Kidney (tissue), 14 donors: ENCODE results near the gene ACVR1B. TPM values are rescaled to one million over a fixed set of nuclear protein-coding genes. Genes with fewer than 3 reads are reported as not detected.

Experiments used
- DNase-seq, 5 donors: peaks; one replicate each; pipeline ENCODE4 v3.0.0-alpha.2; 2013 to 2020
- FAIRE-seq: peaks from 2 replicates; lab custom pipeline; 2012; peaks lifted over from hg19 to GRCh38; lab: Jason Lieb, UNC
- H3K27ac ChIP-seq, 2 donors: one replicate each; pipeline ENCODE4 v1.7.0; 2013; ENCODE audit warnings: low read depth in 2 of 2, low read length in 2 of 2, inconsistent platforms in 1 of 2
- H3K27me3 ChIP-seq: one replicate; pipeline ENCODE4 v1.7.1; 2013; ENCODE audit warnings: low read length, inconsistent platforms; ENCODE audit not compliant: control insufficient read depth, insufficient read depth
- H3K36me3 ChIP-seq, 3 donors: one replicate each; pipeline versions ENCODE4 v1.7.0 to v1.7.1; 2013; ENCODE audit warnings: low read length in 3 of 3, control low read depth in 1 of 3, inconsistent platforms in 1 of 3; ENCODE audit not compliant: insufficient read depth in 3 of 3, control insufficient read depth in 2 of 3
- H3K4me1 ChIP-seq, 3 donors: one replicate each; pipeline versions ENCODE4 v1.7.0 to v1.7.1; 2013; ENCODE audit warnings: low read length in 3 of 3, inconsistent platforms in 1 of 3, low read depth in 1 of 3; ENCODE audit not compliant: control insufficient read depth in 2 of 3, insufficient read depth in 2 of 3
- H3K4me3 ChIP-seq, 3 donors: one replicate each; pipeline versions ENCODE4 v1.7.0 to v1.8.1; 2013; ENCODE audit warnings: low read length in 3 of 3, control low read depth in 1 of 3, inconsistent platforms in 1 of 3
- H3K9ac ChIP-seq, 3 donors: one replicate each; pipeline versions ENCODE4 v1.7.0 to v1.7.1; 2013; ENCODE audit warnings: low read length in 3 of 3, control low read depth in 1 of 3, inconsistent platforms in 1 of 3
- H3K9me3 ChIP-seq, 3 donors: one replicate each; pipeline versions ENCODE4 v1.7.0 to v1.7.1; 2013; ENCODE audit warnings: low read length in 3 of 3, control low read depth in 1 of 3, inconsistent platforms in 1 of 3; ENCODE audit not compliant: control insufficient read depth in 2 of 3, insufficient read depth in 1 of 3
- intact Hi-C: fragments of 100-400 bp; cut with DNase I; formaldehyde crosslinking; loops from one replicate; pipeline ENCODE4 v1.11.1; 2022
- polyA plus RNA-seq: library from polyadenylated mRNA; stranded (reverse); fragments of 350-450 nt; fragmentation: Illumina TruSeq; extraction: RNeasy Lipid Tissue Mini Kit (QIAGEN cat#74804); gene quantifications from one replicate; pipeline ENCODE4 v1.2.3, GENCODE V29; 2014; ENCODE audit warnings: low read depth, low replicate concordance; ENCODE audit not compliant: insufficient read depth
- total RNA-seq: library from RNA; stranded (reverse); fragmentation: NEBNext Ultra II Directional; extraction: Animal tissue kit (Norgen Biotek cat#: 25700); gene quantifications from one replicate; pipeline ENCODE4 v1.2.1, GENCODE V29; 2021
- TF ChIP-seq, protein P1 (sequence below): IDR thresholded peaks from 3 replicates; pipeline ENCODE4 v1.5.1; 2012; ENCODE audit warnings: mild to moderate bottlenecking, moderate library complexity, borderline replicate concordance; ENCODE audit not compliant: insufficient read depth; ENCODE audit errors: extremely low read depth
- donor health status: control.
- donor health status: control.
- donor health status: control.
- donor health status: control.
- donor health status: control.
- donor health status: DM: yes; HTN: yes; CAD: no.
- donor health status: Normal renal cell carcinoma (clear cell type).

The ACVR1B gene
- total and polyA plus RNA-seq, 2 donors from 2014 or later: 30.6 to 95.5 TPM

DNA sequence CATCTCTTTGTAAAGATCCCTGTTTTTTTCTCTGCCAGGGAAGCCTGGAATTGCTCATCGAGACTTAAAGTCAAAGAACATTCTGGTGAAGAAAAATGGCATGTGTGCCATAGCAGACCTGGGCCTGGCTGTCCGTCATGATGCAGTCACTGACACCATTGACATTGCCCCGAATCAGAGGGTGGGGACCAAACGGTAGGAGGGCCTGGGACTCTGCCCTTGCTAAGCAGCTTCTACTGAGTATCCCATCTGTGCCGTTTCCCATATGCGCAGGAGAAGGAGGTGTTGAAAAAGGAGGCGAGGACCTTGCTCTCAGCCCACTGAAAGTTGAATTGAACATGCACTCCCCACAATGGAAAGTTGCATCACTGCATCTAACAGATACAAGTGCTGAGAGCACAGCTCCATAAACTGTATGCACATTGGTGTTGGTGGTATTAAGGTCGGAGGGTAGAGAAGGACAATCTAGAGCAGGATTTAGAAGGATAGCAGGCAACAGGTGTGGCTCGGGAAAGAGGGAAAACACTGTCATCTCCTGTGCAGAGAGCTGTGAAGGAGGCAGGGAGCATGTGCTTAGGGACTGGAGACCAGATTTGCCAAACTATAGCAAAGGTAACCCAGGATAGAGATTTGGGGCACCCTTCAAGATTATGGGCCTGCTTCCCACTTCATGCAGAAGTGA is 33.8 kb downstream of the ACVR1B start:
- Histone ChIP-seq H3K9me3 (no peaks in the 10 kb centered on the region), H3K27ac (no peak overlapping the region), H3K9ac (no peak overlapping the region), H3K4me3 (no peak overlapping the region), H3K27me3 (no peaks in the 10 kb centered on the region), H3K4me1 (peaks cover 0 to 3% (median 1%) of the 10 kb centered on the region in 3 donors), H3K36me3 (peaks cover 6 to 65% (median 31%) of the 10 kb centered on the region in 3 donors)
- TF ChIP-seq, protein P1, sequence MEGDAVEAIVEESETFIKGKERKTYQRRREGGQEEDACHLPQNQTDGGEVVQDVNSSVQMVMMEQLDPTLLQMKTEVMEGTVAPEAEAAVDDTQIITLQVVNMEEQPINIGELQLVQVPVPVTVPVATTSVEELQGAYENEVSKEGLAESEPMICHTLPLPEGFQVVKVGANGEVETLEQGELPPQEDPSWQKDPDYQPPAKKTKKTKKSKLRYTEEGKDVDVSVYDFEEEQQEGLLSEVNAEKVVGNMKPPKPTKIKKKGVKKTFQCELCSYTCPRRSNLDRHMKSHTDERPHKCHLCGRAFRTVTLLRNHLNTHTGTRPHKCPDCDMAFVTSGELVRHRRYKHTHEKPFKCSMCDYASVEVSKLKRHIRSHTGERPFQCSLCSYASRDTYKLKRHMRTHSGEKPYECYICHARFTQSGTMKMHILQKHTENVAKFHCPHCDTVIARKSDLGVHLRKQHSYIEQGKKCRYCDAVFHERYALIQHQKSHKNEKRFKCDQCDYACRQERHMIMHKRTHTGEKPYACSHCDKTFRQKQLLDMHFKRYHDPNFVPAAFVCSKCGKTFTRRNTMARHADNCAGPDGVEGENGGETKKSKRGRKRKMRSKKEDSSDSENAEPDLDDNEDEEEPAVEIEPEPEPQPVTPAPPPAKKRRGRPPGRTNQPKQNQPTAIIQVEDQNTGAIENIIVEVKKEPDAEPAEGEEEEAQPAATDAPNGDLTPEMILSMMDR: no peak
- FAIRE-seq (no peak), DNase-seq (no peak)
- intact Hi-C loops: loop anchor here (10.0 kb wide), 1 partner anchor 90 kb away; no protein-coding TSS in a partner anchor

DNA sequence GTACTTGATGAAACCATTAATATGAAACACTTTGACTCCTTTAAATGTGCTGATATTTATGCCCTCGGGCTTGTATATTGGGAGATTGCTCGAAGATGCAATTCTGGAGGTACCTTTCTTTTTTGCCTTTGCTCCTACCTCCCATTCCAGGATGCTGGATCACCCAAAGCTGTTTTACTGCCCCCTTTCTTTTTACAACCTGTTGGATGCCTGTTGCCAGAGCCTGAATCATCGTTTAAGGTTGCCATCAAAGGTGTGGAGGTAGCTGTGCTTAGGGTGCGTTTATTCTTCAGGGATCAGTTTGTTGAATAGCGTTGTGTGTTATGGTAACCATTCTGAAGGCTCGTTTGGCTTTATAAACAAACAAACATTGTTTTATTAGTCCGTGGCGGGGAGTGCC is 35.3 kb downstream of the ACVR1B start:
- Histone ChIP-seq H3K9me3 (no peaks in the 10 kb centered on the region), H3K27me3 (no peaks in the 10 kb centered on the region), H3K27ac (no peak overlapping the region), H3K4me3 (no peak overlapping the region), H3K9ac (no peak overlapping the region), H3K36me3 (peaks cover 6 to 68% (median 31%) of the 10 kb centered on the region in 3 donors), H3K4me1 (no peaks in the 10 kb centered on the region)
- DNase-seq (no peak), FAIRE-seq (no peak)
- intact Hi-C loops: loop anchor here (10.0 kb wide), 1 partner anchor 92 kb away; no protein-coding TSS in a partner anchor
- TF ChIP-seq, protein P1: no peak

DNA sequence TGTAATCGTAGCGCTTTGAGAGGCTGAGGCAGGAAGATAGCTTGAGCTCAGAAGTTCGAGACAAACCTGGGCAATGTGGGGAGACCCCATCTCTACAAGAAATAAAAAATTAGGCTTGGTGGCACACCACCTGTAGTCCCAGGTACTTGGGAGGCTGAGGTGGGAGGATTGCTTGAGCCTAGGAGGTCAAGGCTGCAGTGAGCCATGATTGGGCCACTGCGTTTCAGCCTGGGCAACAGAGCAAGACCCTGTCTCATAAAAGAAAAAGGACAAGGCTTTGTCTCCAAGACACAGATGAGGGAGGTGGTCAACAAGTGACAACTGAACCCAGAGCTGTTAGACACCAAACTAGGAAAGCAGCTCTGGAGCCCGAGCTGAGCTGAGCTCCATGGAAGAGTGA is 40.7 kb downstream of the ACVR1B start:
- H3K27ac ChIP-seq: no peak overlapping the region
- FAIRE-seq (no peak), DNase-seq (no peak)
- H3K4me3 ChIP-seq: no peak overlapping the region
- no peak overlapping the region for H3K9ac ChIP-seq
- H3K36me3 ChIP-seq: peaks cover 6 to 47% (median 40%) of the 10 kb centered on the region in 3 donors
- intact Hi-C loops: no loop called here
- H3K9me3 ChIP-seq: no peaks in the 10 kb centered on the region
- H3K27me3 ChIP-seq: no peaks in the 10 kb centered on the region
- TF ChIP-seq, protein P1: no peak
- no peaks in the 10 kb centered on the region for H3K4me1 ChIP-seq

DNA sequence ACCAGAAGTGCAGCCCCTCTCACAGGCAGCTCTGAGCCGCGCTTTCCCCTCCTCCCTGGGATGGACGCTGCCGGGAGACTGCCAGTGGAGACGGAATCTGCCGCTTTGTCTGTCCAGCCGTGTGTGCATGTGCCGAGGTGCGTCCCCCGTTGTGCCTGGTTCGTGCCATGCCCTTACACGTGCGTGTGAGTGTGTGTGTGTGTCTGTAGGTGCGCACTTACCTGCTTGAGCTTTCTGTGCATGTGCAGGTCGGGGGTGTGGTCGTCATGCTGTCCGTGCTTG is 43.0 kb downstream of the ACVR1B start:
- no peak for FAIRE-seq
- H3K27me3 ChIP-seq: no peaks in the 10 kb centered on the region
- no peaks in the 10 kb centered on the region for H3K9me3 ChIP-seq
- no peak overlapping the region for H3K9ac ChIP-seq
- TF ChIP-seq, protein P1: no peak
- no peak overlapping the region for H3K27ac ChIP-seq
- DNase-seq: no peak
- intact Hi-C loops: no loop called here
- H3K36me3 ChIP-seq: peaks cover 6 to 50% (median 44%) of the 10 kb centered on the region in 3 donors
- no peaks in the 10 kb centered on the region for H3K4me1 ChIP-seq
- no peak overlapping the region for H3K4me3 ChIP-seq
